Tibial nerve (tissue), 4 donors: ENCODE data around the gene HS3ST6. TPM values are rescaled to one million over a fixed set of nuclear protein-coding genes. Genes with fewer than 3 reads are reported as not detected.

Experiments
- DNase-seq, 2 donors: peaks; one replicate each; pipeline ENCODE4 v3.0.0-alpha.2; 2019; ENCODE audit warnings: low spot score in 2 of 2
- H3K27ac ChIP-seq, 4 donors: fragments of 200-600 bp; sonication (generic) in 3 of 4; one replicate each; pipeline ENCODE4 v1.5.1; 2017 to 2019; ENCODE audit warnings: mild to moderate bottlenecking in 1 of 4
- H3K27me3 ChIP-seq, 2 donors: fragments of 200-600 bp; sonication (generic) in 1 of 2; one replicate each; pipeline versions ENCODE4 v1.5.1 to v1.6.0; 2017 to 2019
- H3K36me3 ChIP-seq, 3 donors: fragments of 200-600 bp; sonication (generic); one replicate each; pipeline ENCODE4 v1.5.1; 2018 to 2019
- H3K4me1 ChIP-seq, 4 donors: fragments of 200-600 bp; sonication (generic) in 3 of 4; one replicate each; pipeline ENCODE4 v1.5.1; 2017 to 2019
- H3K4me3 ChIP-seq, 4 donors: fragments of 200-600 bp; sonication (generic) in 3 of 4; one replicate each; pipeline ENCODE4 v1.5.1; 2017 to 2019; ENCODE audit warnings: mild to moderate bottlenecking in 1 of 4, moderate library complexity in 1 of 4
- H3K9me3 ChIP-seq, 4 donors: fragments of 200-600 bp; sonication (generic) in 3 of 4; one replicate each; pipeline ENCODE4 v1.5.1; 2017 to 2019
- CTCF ChIP-seq, 5 experiments: fragments of 200-600 bp in 3 of 5; fragments of 450-650 bp in 2 of 5; sonication (generic) in 3 of 5; IDR thresholded peaks; one replicate each; pipeline ENCODE4 v1.5.1; 2016 to 2019; ENCODE audit warnings: antibody characterized with exemption in 5 of 5, mild to moderate bottlenecking in 3 of 5, moderate library complexity in 2 of 5
- EP300 ChIP-seq, 2 donors: sonication (generic); formaldehyde crosslinking; IDR thresholded peaks; one replicate each; pipeline ENCODE4 v1.6.1; 2017; ENCODE audit warnings: antibody characterized with exemption in 2 of 2, mild to moderate bottlenecking in 1 of 2
- POLR2A ChIP-seq, 2 donors: fragments of 450-650 bp; IDR thresholded peaks; one replicate each; pipeline ENCODE4 v1.6.1; 2017; ENCODE audit warnings: antibody characterized with exemption in 2 of 2, mild to moderate bottlenecking in 2 of 2, moderate library complexity in 2 of 2
- WGBS, 2 donors: methylation state at CpG; one replicate each; pipeline ENCODE4 v1.1.5; 2018; 5-methylcytosine and 5-hydroxymethylcytosine counted together
- total RNA-seq, 4 donors: library from RNA; depleted of rRNA; stranded (reverse); fragments of >200 nt; gene quantifications; one replicate each; pipeline ENCODE4 v1.1.0, GENCODE V29; 2016

HS3ST6 gene
- total RNA-seq, 4 donors from 2014 or later, result not detected

DNA sequence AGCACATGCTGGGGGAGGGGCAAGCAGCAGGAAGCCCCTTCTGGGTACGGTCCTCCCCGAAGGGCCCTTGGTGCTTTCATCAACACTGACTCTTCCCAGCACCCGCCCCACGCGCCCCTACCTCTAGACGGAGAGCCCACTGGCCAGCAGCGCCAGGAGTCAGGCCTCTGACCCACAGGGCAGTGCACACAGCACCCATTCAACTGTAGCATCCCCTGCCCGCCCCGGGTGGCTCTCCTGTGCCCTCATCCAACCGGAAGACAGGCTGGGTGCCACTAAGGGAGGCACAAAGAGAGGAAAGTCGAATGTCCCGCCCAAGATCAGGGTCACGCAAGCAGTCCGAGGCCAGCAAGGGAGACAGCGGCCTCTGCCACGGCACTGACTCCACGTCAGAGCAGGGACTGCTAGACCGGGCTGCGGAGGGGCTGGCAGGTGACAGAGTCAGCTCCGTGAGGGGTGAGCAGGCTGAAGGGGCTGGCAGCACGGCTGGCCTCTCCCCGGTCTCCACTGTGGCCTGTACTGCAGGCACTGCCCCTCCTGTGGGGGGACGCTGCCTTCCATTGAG lies 15.0 kb upstream of the HS3ST6 start:
- Histone ChIP-seq H3K27me3 (peaks cover 0 to 12% of the 10 kb centered on the region in 2 donors), H3K27ac (no peak overlapping the region), H3K36me3 (peaks cover 0 to 15% (median under 1%) of the 10 kb centered on the region in 3 donors), H3K4me1 (peaks cover 0 to 12% (median 4%) of the 10 kb centered on the region in 4 donors), H3K4me3 (no peak overlapping the region), H3K9me3 (no peaks in the 10 kb centered on the region)
- TF ChIP-seq EP300 (IDR thresholded peaks at IDR 0.05), result no peak
- WGBS, 2 donors, result 37 to 54% methylated on average over 16 to 23 of the region's 23 CpGs
- no peak for DNase-seq

- TF ChIP-seq EP300 (IDR thresholded peaks at IDR 0.05) (no peak), POLR2A (IDR thresholded peaks at IDR 0.05) (no peak), CTCF (IDR thresholded peaks at IDR 0.05) (no peak)
- H3K27ac ChIP-seq, result no peak overlapping the region
- H3K27me3 ChIP-seq, result peaks cover 0 to 12% of the 10 kb centered on the region in 2 donors
- peaks cover 0 to 6% (median 0%) of the 10 kb centered on the region in 3 donors for H3K36me3 ChIP-seq
- 72 to 74% methylated on average over 12 to 13 of the region's 19 CpGs for WGBS, 2 donors
- no peak overlapping the region for H3K4me3 ChIP-seq
- no peaks in the 10 kb centered on the region for H3K9me3 ChIP-seq
- H3K4me1 ChIP-seq, result peaks cover 0 to 12% (median 4%) of the 10 kb centered on the region in 4 donors
- no peak for DNase-seq
Measured at GRCh38 chr16:1932050-1933028, 14.1 kb upstream of the HS3ST6 start.

DNA sequence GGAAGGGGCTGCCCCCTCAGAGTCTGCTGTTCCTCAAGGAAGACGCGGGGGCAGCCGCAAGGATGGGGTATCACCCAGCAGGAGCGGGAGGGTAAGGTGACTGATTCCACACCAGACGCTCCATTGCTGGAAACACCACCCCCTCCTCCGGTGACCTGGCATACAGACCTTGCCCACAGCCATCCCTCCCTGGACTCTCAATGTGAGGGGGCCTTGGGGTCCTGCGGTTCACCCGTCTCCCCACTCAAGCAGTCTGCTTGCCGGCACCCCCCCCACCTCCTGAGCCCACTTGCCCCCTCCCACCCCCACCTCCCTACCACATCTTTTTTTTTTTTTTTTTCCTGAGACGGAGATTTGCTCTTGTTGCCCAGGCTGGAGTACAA lies 12.1 kb upstream of the HS3ST6 start:
- H3K4me3 ChIP-seq, result no peak overlapping the region
- no peaks in the 10 kb centered on the region for H3K36me3 ChIP-seq
- H3K4me1 ChIP-seq, result peaks cover 0 to 12% (median 4%) of the 10 kb centered on the region in 4 donors
- 77% methylated on average over 6 to 10 of the region's 10 CpGs for WGBS, 2 donors
- no peak overlapping the region for H3K27ac ChIP-seq
- no peaks in the 10 kb centered on the region for H3K9me3 ChIP-seq
- H3K27me3 ChIP-seq, result peaks cover 0 to 12% of the 10 kb centered on the region in 2 donors
- TF ChIP-seq CTCF (IDR thresholded peaks at IDR 0.05) (no peak), POLR2A (IDR thresholded peaks at IDR 0.05) (no peak), EP300 (IDR thresholded peaks at IDR 0.05) (no peak)
- no peak for DNase-seq

GRCh38 chr16:1929578-1930337 lies 11.5 kb upstream of the HS3ST6 start:
- peaks cover 0 to 13% of the 10 kb centered on the region in 2 donors for H3K27me3 ChIP-seq
- peak; percentile 78 to 83 for DNase-seq
- no peaks in the 10 kb centered on the region for H3K9me3 ChIP-seq
- H3K4me3 ChIP-seq, result peak overlapping the region; percentile 55 to 83 (median 74)
- H3K4me1 ChIP-seq, result peaks cover 0 to 12% (median 4%) of the 10 kb centered on the region in 4 donors
- TF ChIP-seq EP300 (IDR thresholded peaks at IDR 0.05) (no peak), POLR2A (IDR thresholded peaks at IDR 0.05) (no peak), CTCF (IDR thresholded peaks at IDR 0.05) (peak; percentile 100)
- H3K27ac ChIP-seq, result peak overlapping the region; percentile 22 to 86 (median 79)
- WGBS, 2 donors, result 5 to 16% methylated on average over 29 to 55 of the region's 70 CpGs
- no peaks in the 10 kb centered on the region for H3K36me3 ChIP-seq

DNA sequence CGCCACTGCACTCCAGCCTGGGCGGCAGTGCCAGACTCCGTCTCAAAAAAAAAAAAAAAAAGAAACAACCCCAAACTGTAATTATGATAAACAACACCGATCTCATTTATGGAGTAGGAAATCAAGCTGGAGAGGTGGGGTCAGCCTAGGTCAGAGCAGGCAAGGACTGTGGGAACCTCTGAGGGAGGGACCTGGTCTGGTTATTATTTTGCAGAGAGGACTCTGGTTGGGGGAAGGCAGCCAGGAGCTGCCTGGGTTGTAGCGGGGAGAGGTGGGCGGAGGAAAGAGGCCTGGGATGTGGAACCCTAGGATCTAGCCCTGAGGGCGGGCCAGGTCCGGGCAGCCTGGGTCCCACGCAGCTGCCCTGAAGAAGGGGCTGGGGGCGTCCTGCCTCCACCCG lies 10.9 kb upstream of the HS3ST6 start:
- H3K27ac ChIP-seq, result peak overlapping the region; percentile 22 to 86 (median 79)
- DNase-seq, result no peak
- peaks cover 0 to 12% (median 4%) of the 10 kb centered on the region in 4 donors for H3K4me1 ChIP-seq
- H3K4me3 ChIP-seq, result peak overlapping the region; percentile 55 to 83 (median 74)
- TF ChIP-seq EP300 (IDR thresholded peaks at IDR 0.05), result no peak
- TF ChIP-seq POLR2A (IDR thresholded peaks at IDR 0.05), result no peak
- no peak for TF ChIP-seq CTCF (IDR thresholded peaks at IDR 0.05)
- WGBS, 2 donors, result 11 to 16% methylated on average over 9 of the region's 11 CpGs
- H3K27me3 ChIP-seq, result peaks cover 0 to 19% of the 10 kb centered on the region in 2 donors
- H3K9me3 ChIP-seq, result no peaks in the 10 kb centered on the region
- H3K36me3 ChIP-seq, result no peaks in the 10 kb centered on the region
